ENCODE data around the gene P2RY14. TPM values are rescaled to one million over a fixed set of nuclear protein-coding genes. Genes with fewer than 3 reads are reported as not detected.

Gene P2RY14
- polyA plus RNA-seq, 1 donor (not counting 4 experiments of a cell fraction or from before 2014, with no cell fraction given): not detected

DNA sequence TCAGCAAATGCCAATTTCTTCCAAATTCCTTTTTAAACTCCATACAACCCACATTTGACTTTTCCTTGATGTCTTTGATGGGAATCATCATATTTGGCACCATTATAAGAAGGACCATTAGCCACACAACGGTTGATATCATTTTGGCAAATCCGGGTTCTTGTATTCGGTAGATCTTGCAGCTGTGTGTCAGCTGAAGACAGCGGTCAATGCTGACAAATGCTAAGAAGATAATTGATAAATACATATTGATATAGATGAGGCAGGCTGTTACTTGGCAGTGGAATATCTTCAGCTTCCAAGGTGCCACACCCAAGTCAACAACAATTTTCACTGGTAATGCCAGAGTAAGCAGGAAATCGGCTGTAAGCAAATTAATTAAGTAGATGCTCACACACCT is 79.5 kb downstream of the P2RY14 start:
- Histone ChIP-seq H3K4me1 (ENCODE audit: control insufficient read depth, extremely low read depth, insufficient read depth, low read length) (no peaks in the 10 kb centered on the region), H2AFZ (ENCODE audit: control insufficient read depth, low read length) (peak overlapping the region; percentile 3), H3K9me1 (ENCODE audit: control insufficient read depth, extremely low read depth, insufficient read depth, low read length) (no peaks in the 10 kb centered on the region), H3K9ac (ENCODE audit: control insufficient read depth, extremely low read depth, insufficient read depth, low read length) (no peak overlapping the region), H3K27me3 (ENCODE audit: control insufficient read depth, extremely low read depth, insufficient read depth, low read length) (no peaks in the 10 kb centered on the region), H3K9me3 (ENCODE audit: control insufficient read depth, low read depth, low read length) (no peaks in the 10 kb centered on the region), H4K20me1 (ENCODE audit: control insufficient read depth, extremely low read depth, insufficient read depth, low read length) (no peaks in the 10 kb centered on the region), H3K36me3 (ENCODE audit: control insufficient read depth in 2 of 2, extremely low read depth in 1 of 2, insufficient read depth in 2 of 2, low read length in 2 of 2) (no peaks in the 10 kb centered on the region), H3K27ac (ENCODE audit: control insufficient read depth, insufficient read depth, low read length) (no peak overlapping the region), H3K4me3 (ENCODE audit: control insufficient read depth in 2 of 3, extremely low read depth in 1 of 3, insufficient read depth in 2 of 3, low read depth in 1 of 3, low read length in 3 of 3) (no peak overlapping the region), H3K4me2 (ENCODE audit: control insufficient read depth, extremely low read depth, insufficient read depth, low read depth, low read length) (no peak overlapping the region), H3K79me2 (ENCODE audit: control insufficient read depth, insufficient read depth, low read length) (no peaks in the 10 kb centered on the region)
- dilution Hi-C loops (cut with MboI; ENCODE audit: extremely low pct_ligation_motif_present, low sequenced_read_pairs): no loop called here
- DNase-seq (ENCODE audit: low read depth, low spot score): no peak
- FAIRE-seq: no peak
- no peak for TF ChIP-seq EZH2 (IDR thresholded peaks at IDR 0.05; ENCODE audit: low read length)
- no peak for TF ChIP-seq CTCF (optimal IDR thresholded peaks at IDR 0.05 in 1 of 3, IDR thresholded peaks at IDR 0.05 in 1 of 3, conservative IDR thresholded peaks at IDR 0.05 in 1 of 3; ENCODE audit: extremely low read depth in 1 of 3, insufficient read depth in 2 of 3, low read length in 3 of 3)

DNA sequence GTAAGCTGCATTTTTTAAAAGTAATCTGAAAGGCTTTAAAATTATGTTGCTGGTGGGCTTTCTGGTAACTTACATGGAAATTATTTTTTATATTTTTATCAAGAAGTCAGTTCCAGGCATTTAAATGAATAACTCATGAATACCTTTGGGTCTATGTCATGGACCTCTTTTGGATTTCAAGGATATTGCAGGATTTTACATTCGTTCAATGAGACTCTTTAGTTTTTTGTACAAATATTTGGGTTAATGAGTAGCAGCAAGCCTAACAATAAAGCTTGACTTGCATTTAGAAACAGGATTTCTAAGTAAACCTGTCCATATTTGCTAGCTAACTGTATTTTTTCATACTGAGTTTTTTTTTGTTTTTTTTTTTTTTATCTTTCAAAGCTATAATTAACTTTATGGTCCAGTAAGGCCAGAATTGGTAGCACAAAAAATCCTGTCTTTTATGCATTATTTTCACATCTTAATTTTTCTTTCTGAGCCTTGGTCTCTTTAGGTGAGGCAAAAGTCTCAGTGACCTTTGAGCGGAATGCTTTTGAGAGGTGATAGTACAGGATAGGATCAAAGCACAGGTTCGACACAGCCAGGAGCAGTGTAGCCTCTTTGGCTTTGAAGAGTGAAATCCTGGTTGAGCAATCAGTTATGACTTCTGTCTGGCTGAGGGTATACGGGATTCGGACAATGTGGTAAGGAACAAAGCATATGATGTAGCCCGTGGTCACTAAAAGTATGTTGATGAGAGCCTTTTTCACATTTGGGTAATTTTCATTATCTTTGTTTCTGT is 80.2 kb downstream of the P2RY14 start:
- Histone ChIP-seq H3K27ac (ENCODE audit: control insufficient read depth, insufficient read depth, low read length) (no peak overlapping the region), H3K9ac (ENCODE audit: control insufficient read depth, extremely low read depth, insufficient read depth, low read length) (no peak overlapping the region), H3K27me3 (ENCODE audit: control insufficient read depth, extremely low read depth, insufficient read depth, low read length) (no peaks in the 10 kb centered on the region), H3K79me2 (ENCODE audit: control insufficient read depth, insufficient read depth, low read length) (no peaks in the 10 kb centered on the region), H3K9me3 (ENCODE audit: control insufficient read depth, low read depth, low read length) (no peaks in the 10 kb centered on the region), H3K36me3 (ENCODE audit: control insufficient read depth in 2 of 2, extremely low read depth in 1 of 2, insufficient read depth in 2 of 2, low read length in 2 of 2) (no peaks in the 10 kb centered on the region), H4K20me1 (ENCODE audit: control insufficient read depth, extremely low read depth, insufficient read depth, low read length) (no peaks in the 10 kb centered on the region), H3K4me2 (ENCODE audit: control insufficient read depth, extremely low read depth, insufficient read depth, low read depth, low read length) (no peak overlapping the region), H2AFZ (ENCODE audit: control insufficient read depth, low read length) (no peak overlapping the region), H3K4me1 (ENCODE audit: control insufficient read depth, extremely low read depth, insufficient read depth, low read length) (no peaks in the 10 kb centered on the region), H3K9me1 (ENCODE audit: control insufficient read depth, extremely low read depth, insufficient read depth, low read length) (no peaks in the 10 kb centered on the region), H3K4me3 (ENCODE audit: control insufficient read depth in 2 of 3, extremely low read depth in 1 of 3, insufficient read depth in 2 of 3, low read depth in 1 of 3, low read length in 3 of 3) (no peak overlapping the region)
- dilution Hi-C loops (cut with MboI; ENCODE audit: extremely low pct_ligation_motif_present, low sequenced_read_pairs): no loop called here
- FAIRE-seq (no peak), DNase-seq (ENCODE audit: low read depth, low spot score) (no peak)
- no peak for TF ChIP-seq CTCF (optimal IDR thresholded peaks at IDR 0.05 in 1 of 3, IDR thresholded peaks at IDR 0.05 in 1 of 3, conservative IDR thresholded peaks at IDR 0.05 in 1 of 3; ENCODE audit: extremely low read depth in 1 of 3, insufficient read depth in 2 of 3, low read length in 3 of 3)
- no peak for TF ChIP-seq EZH2 (IDR thresholded peaks at IDR 0.05; ENCODE audit: low read length)
